ENCODE results near the gene DBX1.

- no peak for TF ChIP-seq POLR2A (IDR thresholded peaks at IDR 0.05)
- no peak for TF ChIP-seq POLR2AphosphoS5 (IDR thresholded peaks at IDR 0.05)
- TF ChIP-seq CTCF (IDR thresholded peaks at IDR 0.05 in 8 of 11, conservative IDR thresholded peaks at IDR 0.05 in 3 of 11): peak; percentile 28 to 79 (median 69)
Measured at GRCh38 chr11:20131788-20132666, 28.2 kb downstream of the DBX1 start.

All from spleen (tissue), 7 donors.